IPS DF 4.7 (cell line): Measurements from ENCODE around the gene MYO5B.
"Not testable (repeated sequence)": the region's sequence is repeated elsewhere in the genome, so short reads cannot be mapped to it uniquely, and the experiment has no call there.

ENCODE experiments used
- DNase-seq: peaks from one replicate; pipeline ENCODE4 v3.0.0-alpha.2; 2013; ENCODE audit warnings: low spot score; ENCODE audit errors: extremely low read depth

MYO5B gene

DNA sequence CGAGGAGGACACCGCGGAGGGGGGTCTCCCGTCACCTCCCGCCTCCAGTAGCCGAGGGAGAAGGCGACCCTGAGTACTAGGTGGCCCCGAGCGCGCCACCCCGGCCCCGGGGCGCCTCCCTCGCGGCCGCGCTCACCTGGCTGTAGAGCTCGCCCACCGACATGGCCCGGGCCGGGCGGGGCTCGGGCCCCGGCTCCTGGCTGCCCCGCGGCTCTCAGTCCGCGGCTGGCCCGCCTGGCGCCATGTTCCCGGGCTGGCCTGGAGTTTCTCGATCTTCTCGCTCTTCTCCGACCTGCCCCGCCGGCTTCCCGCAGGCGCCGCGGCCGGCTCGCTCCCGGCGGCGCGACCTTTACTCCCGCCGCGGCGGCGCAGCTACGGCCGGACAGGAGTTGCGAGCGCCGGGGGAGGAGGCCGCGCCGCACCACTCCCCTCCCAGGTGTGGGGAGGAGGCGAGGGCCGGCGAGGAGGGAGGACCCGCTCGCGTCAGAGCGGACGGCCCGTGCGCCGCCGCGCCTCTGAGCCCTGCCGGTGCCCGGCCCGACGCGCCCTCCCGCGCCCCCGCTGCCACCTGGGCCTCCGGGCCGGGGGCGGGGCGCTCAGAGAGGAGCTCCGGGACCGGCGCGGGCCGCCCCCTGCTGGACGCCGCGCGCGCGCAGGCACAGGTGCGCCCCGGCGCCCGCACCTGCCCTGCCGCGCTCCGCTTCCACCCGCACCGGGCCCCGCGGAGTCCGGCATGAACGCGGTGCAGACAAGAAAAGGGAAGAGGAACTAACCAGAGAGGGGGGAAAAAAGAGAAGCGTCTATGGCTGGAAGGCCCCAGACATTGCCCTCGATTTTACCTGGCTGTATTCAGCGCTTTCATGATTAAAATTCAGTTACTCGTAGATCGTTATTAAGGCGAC is at the start of gene MYO5B:
Gene MYO5B, minus strand, starts transcription at position 517 of the 902 bp plus-strand sequence. Its CDS starts 354 bp downstream, at position 163.
- no peak for DNase-seq

DNA sequence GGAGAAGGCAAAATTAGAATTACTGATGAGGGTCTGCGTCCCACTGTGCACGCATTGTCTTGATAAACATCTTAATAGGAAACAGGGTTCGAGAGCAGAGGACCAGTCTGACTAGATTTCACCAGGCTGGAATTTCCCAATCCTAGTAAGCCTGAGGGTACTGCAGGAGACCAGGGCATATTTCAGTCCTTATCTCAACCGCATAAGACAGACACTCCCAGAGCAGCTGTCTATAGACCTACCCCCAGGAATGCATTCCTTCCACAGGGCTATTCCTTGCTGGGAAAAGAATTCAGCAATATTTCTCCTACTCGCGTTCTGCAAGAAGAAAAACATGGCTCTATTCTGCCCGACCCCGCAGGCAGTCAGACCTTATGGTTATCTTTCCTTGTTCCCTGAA is 46.8 kb upstream of the MYO5B start:
- DNase-seq, result not testable (repeated sequence)

DNA sequence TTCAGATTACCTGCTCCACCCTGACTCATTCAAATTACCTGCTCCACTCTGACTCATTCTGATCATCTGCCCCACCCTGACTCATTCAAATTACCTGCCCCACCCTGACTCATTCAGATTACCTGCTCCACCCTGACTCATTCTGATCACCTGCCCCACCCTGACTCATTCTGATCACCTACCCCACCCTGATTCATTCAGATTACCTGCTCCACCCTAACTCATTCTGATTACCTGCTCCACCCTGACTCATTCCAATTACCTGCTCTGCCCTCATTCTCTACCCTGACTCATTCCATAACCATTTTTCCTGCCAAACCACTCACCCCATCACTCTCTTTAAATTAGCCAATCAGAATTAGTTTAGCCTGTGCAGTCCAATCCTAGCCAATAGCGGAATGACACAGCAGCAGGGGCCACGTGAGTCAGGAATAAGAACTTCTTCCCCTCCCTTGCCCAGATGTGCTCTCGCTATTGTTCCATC is 45.2 kb upstream of the MYO5B start:
- DNase-seq, result no peak

DNA sequence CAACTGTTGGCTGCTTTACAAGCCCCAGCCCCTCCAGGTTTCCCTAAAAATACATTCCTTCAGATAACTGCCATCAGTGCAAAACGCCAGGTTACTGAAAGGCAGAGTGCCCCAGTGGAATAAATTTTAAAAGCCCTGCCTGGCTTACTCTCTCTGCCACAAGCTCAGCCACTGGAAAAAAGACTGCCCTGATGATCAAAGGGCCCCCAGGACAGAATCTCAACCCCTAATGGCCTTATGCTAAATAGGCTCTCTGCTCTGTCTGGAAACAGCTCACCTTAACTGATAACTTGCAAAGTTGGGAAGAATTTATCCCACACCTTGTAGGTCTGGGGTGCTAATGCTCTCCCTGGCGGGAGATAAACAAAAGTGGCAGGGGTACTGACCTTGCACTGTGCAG is 37.5 kb upstream of the MYO5B start:
- DNase-seq, result no peak

DNA sequence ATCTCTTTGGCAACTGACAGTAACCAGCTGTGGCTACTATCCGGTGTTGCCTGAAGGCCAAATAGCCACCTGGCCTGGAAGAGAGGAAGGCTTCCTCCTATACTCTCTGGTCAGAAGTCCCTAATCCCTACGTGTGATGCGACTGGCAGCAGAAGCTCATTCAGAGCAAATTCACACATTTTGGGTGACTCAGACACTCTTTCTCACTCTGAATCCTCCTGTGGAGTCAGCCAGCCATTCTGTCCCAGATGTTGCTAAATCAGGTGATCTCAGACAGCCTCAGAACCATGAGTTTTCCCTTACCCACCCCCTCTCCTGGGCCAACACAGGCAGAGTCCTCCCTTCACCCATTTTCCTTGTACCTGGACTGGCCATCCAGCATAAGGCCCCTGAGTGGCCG is 36.7 kb upstream of the MYO5B start:
- DNase-seq, result no peak

DNA sequence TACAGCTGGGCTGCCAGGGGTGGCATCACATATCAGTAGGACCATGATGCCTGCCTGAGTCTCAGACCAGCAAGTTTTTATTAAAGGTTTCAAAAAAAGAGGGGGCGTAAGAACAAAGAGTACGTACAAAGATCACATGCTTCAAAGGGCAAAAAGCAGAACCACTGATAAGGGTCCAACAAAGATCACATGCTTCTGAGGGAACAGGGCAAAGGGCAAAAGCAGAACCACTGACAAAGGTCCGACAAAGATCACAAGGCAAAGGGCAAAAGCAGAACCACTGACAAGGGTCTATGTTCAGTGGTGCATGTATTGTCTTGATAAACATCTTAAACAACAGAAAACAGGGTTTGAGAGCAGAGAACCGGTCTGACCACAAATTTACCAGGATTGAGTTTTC is 25.3 kb upstream of the MYO5B start:
- DNase-seq, result not testable (repeated sequence)

DNA sequence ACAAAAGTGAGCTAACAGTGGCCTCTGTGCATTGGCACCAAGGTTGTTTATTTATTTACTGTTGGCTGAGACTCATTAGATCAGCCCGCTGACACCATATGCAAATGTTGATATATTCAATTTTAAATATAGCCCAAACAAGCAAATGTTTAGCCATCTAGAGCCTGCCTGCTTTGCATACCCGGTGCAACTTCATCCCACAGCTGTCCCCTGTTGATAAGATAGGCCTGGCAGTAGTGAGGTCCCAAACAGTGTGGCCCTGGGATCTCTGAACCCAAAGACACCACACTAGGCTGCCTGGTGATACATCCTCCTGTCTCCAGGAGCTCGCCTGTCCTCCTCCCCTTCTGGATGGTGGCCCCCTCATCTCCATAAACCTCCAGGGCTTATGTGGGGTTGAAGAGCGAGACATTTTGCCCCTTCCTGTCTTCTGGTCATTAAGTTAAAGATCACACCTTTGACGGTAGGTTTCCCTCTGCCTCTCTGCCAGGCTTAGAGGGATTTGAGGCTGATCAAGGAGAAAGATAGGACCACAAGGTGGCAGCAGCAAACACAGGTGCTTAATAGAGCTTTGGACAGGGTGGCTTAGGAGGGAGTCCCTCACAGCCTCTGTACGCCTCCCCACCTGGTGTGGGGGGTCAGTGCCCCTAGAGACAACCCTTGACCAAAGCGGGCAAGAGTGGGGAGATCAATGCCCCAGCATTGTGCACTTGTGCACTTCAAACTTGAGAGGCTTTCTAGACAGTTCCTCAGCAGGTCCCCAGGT is 23.7 kb upstream of the MYO5B start:
- DNase-seq, result no peak

DNA sequence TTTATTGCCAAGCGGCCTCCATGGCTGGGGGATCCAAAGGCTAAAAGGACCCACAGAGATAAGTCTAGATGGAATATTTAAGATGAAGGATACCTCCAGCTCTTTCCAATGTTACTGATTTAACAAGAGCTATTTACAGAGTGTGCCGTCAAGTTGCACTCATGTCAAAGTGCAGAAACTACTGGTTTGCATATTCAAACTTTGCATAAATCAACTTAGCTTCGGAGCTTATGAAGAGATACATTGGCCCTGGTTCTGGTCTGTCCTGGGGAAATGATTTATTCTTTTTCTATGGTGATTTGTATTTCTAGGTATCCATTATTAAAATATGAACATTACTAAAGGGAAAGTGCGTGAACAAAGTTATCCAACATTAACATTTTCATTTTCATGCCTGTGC is 14.4 kb upstream of the MYO5B start:
- DNase-seq, result no peak

DNA sequence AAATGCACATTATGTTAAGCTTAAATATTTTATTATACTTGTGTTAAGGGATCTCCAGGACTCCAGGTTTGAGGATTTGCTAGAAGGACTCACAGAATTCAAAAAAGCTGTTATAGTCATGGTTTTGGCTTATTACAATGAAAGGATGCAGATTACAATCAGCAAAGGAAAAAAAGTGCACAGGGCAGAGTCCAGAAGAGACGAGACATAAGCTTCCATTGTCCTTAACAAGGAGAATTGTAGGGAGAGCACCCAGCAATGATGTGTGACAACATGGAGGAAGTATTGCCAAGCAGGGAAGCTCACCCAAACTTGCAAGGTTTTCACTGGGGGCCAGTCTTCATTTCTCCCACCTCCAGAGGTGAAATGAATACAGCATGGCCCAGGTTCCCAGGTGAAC is 12.8 kb upstream of the MYO5B start:
- no peak for DNase-seq

DNA sequence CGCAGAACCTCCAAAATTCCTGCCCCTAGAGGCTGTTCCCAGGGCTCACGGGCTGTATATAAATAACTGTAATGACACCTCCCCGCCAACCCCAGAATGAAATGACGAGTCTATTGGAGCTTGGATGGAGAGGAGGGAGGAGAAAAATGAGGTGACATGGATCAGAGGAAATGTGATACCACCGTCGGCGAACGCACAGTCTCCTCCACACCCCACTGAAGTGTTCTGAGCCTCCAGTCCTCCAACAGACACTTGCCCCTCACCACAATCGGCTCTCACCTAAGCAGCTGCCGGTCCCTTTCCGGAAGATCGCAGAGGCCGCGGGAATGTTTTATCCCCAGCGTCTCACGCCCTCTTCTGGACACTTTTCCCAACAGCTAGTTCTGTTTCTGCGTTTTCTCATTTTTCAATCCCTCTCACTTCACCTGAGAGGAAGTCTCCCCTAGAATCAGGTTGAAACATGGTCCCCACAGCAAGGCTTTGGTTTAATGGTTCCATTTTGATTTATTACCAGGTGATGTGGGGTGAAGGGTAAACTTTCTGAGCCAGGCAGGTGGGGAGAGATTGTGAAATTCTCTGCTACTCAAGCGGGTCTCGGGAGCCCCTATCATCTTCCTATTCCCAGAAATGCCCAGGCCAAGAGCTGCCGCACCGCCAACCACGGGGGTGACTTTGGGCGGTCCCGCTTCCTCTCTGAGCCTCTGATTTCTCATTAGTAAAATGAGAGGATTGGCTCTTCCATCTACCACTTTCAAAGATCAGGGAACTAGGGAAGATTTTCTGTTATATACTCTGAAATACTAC is 9.1 kb upstream of the MYO5B start:
- no peak for DNase-seq

DNA sequence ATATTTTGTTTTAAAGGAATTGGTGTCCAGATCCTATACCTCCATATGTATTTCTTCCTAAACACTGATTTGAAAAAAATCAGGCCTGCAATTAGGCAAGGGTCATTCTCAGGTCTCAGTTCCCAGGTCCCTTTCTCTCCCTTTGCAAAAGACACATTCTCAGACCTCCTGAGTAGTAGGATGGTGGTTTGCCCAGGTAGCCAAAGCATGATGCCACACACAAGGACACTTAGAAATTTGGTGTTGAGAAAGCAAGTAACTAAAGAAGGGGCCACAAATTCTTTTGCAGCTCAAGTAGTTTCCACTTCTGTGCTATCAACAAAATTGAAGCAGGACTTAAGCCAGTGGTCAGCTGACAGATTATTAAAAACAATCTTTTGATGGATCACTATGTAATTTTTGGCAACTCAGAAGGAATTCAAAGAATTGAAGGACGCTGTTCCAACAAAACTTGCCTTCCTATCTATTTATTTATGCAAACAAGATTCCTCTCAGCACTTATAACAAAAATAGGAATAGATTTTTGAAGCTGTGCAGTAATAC is 6.6 kb upstream of the MYO5B start:
- no peak for DNase-seq

DNA sequence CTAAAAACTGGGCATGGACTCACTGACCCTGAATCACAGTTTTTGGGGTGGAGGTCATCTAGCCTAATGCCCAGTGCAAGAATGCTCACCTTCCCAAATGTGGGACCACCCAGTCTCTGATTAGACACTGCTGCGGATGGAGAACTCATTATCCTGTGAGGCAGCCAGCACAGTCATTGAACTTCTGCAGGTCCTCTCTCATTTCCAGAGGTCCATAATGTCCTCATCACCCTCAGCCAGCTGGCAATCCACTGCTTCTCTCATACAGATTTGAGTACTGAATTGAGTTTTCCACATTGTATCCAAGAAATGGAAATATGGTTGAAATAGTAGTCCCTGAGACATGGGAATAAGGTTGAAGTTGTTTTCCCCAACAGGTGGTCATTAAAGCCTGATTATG is 5.0 kb upstream of the MYO5B start:
- no peak for DNase-seq

DNA sequence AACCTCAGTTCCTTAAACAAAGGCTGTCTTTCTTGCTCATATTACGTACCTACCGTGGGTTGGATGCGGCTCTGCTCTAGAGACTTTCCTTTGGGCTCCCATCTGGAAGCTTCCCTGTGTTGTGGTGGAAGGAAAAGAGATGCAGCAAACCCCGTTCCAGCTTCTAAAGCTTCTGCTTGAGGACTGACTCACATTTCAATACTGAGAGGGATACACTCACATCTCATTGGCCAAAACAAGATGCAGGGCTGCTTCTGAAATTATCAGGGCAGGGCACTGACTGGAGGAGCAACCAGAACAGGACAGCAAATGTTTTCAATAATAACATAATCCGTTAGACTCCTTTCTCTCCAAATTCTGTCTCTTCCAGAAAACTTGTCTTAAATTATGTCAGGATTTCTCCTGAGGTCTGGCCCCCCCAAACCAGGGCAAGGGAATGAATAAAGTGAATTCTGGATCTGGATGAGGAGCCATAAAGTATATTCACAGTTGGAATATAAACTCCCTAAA is 4.5 kb upstream of the MYO5B start:
- no peak for DNase-seq

DNA sequence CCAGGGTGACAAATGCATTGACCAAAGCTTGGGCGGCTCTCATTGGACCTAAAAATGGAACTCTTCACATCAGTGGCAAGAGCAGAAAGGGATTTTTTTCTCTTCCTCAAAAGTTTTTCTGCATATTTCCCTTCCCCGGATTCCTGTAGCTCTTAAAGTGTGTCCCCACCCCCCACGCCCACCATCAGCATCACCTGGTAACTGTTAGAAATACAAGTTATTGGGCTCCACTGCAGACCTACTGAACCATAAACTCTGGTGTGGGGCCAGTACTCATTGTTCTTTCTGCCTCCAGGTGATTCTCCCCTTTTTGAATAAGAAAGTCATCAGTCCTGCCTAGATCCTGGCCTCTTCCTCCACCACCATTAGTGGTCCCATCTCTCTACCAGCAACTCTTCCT is 1.3 kb upstream of the MYO5B start:
- no peak for DNase-seq

DNA sequence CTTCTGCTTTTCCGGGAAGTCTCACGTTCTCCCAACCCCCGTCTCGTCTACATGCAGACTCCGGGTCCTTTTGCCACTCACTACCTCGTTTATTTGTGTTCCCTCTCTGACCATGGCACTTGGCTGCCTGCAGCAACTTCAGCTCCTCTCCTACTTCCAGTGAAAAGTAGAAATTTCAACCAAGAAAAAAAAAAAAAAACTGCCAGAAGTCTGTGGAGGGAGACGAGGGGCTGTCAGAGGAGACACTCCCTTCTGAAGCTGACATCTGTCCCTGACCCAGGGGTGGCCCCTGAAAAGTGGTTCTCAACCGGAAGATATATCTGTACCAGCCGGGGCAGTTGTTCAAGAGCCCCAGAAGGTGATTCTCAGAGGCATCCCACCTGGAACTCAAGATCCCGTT is 742 bp upstream of the MYO5B start:
- no peak for DNase-seq

DNA sequence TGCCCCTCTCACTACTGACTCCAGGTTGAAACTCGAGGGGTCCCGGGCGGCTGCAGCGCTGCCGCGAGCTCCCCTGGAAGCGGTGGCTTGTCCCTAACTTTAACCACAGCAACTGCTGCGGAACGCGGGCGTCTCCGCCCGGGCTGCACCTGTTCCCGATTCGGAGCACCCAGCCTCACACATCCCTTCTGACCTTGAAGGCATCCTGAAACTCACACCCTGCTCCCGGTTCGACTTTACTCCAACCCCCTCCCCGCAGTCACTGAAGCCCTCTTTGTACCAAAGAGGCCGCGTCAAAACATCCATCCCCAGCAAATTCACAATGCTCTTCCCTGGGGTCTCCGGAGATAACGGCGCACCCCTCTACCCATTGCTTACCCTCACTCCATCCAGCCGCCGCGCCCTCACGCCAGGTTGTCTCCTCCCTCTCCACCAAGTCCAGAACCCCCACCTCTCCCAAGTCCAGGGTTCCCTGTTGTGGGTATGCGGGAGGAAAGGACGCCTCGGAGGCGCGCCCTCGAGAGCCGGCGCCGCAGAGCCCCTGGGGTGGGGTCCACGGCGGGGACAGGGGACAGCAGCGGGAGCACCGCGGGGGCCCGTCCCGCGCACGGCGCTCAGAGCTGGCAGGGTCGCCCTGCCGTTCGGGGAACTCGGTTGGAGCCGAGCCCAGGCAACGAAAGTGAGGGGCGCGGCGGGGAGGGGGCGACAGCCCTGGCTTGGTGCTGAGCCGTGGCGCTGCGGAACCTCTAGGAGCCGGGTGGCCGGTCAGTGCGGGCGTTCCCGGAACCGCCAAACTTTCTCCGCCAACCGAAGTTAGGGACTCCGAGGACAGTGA is 934 bp downstream of the MYO5B start:
- DNase-seq, result no peak

DNA sequence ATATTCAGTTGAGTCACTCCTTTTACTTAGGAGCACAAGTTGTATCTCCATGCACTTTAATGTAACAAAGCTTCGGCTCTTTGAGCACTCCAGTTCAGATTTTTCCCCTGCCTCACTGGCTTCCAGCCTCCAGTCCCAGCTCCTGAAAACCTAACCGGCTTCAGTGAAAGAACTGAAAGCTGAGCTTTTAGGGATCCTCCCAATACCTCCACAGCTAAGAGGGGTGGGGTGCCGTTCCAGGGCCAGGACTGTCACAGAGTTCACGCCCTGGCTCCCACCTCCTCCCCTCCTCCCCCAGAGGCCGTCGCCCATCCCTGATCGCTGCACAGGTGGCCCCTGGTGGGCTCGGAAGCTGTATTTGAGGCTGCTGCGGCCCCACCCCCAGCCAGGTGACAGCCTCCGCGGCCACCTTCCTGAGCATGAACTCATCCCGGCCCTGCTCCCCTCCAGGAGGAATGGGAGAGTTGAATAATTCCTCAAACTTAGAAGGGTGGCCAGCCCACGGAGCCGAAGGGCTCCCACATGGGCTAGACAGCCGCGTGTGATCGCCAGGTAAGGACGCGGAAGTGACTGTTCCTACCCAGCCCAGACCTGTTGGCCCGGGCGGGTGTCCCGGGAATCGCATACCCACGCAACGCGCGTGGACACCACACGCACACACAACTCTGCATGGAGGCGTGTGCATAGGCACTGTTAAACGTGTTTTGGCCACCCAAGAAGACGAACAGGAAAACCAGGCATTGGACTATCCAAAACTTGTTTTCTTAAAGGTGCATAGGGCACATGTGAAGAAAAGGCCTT is 1.8 kb downstream of the MYO5B start:
- no peak for DNase-seq

DNA sequence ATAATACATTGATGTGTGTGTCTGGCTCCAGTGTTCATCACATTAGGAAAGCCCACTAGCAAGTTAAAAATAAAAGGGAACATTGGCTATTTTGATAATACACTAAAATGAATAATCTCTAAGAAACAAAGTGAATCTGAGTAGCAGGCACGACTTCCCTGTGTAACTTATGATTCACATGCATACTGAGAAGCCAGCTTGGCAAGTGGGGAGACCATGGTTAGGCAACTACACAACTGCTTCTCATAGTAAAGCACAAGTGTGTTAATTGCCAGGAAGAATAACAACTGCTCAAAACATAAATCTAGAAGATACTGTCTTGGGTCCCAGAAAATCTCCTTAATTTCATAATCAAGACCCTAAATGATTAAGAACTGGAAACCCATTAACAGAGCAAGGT is 4.0 kb downstream of the MYO5B start:
- no peak for DNase-seq

DNA sequence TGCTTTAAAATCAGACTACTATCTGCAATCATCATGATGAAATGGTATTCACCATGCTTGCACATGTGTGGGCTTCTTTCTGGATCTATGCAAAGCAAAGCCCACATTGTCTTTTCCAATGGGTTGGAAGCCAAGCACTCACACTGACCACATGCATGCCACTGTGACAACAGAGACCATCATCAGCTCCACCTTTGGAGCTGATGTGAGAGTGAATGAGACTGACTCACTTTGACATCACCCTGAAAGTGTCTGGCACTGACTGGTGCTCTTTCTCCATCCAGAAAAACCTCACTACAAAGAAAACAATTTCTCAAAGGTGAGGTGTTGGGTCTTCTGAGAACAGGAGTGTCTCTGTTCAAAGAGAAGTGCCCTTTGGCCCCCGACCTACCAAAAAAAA is 4.7 kb downstream of the MYO5B start:
- DNase-seq, result no peak
